ENCODE data around the gene ANKRD40.
"Not testable (repeated sequence)": the region's sequence is repeated elsewhere in the genome, so short reads cannot be mapped to it uniquely, and the experiment has no call there.

The ANKRD40 gene

GRCh38 chr17:50685691-50686493 lies 21.8 kb downstream of the ANKRD40 start:
- DNase-seq: no peak

- DNase-seq: no peak
These were observed 22.4 kb downstream of the ANKRD40 start for GRCh38 chr17:50685334-50685665.

GRCh38 chr17:50684612-50685333 lies 22.9 kb downstream of the ANKRD40 start:
- no peak for DNase-seq

GRCh38 chr17:50684288-50684611 lies 23.5 kb downstream of the ANKRD40 start:
- DNase-seq: no peak

- no peak for DNase-seq
These were observed 24.1 kb downstream of the ANKRD40 start for GRCh38 chr17:50683434-50684287.

- no peak for DNase-seq
These were observed 24.8 kb downstream of the ANKRD40 start for GRCh38 chr17:50682938-50683337.

- no peak for DNase-seq
These were observed 25.3 kb downstream of the ANKRD40 start for GRCh38 chr17:50682441-50682840.

- DNase-seq: no peak
These were observed 26.2 kb downstream of the ANKRD40 start for GRCh38 chr17:50681263-50682200.

- DNase-seq: not testable (repeated sequence)
These were observed 27.0 kb downstream of the ANKRD40 start for GRCh38 chr17:50680543-50681262.

GRCh38 chr17:50680126-50680525 lies 27.6 kb downstream of the ANKRD40 start:
- DNase-seq: no peak

- DNase-seq: no peak
These were observed 28.6 kb downstream of the ANKRD40 start for GRCh38 chr17:50679008-50679544.

GRCh38 chr17:50677851-50678375 lies 29.8 kb downstream of the ANKRD40 start:
- no peak for DNase-seq

- DNase-seq: no peak
These were observed 31.4 kb downstream of the ANKRD40 start for GRCh38 chr17:50676065-50676975.

GRCh38 chr17:50675627-50676026 lies 32.1 kb downstream of the ANKRD40 start:
- DNase-seq: no peak

GRCh38 chr17:50675190-50675589 lies 32.5 kb downstream of the ANKRD40 start:
- no peak for DNase-seq

GRCh38 chr17:50672831-50673551 lies 34.7 kb downstream of the ANKRD40 start:
- no peak for DNase-seq

- DNase-seq: no peak
These were observed 35.6 kb downstream of the ANKRD40 start for GRCh38 chr17:50672071-50672470.

- DNase-seq: no peak
These were observed 38.7 kb downstream of the ANKRD40 start for GRCh38 chr17:50668838-50669581.
